Activated T-cell treated with anti-CD3 and anti-CD28 coated beads, Interleukin-2, amount 50 U/mL, for 24 hours (primary cell): ENCODE results near the gene PDCD1LG2.
"Not testable (repeated sequence)": the region's sequence is repeated elsewhere in the genome, so short reads cannot be mapped to it uniquely, and the experiment has no call there.

Experiments used
- DNase-seq: peaks from one replicate; pipeline ENCODE4 v3.0.0-alpha.2; 2020
- H3K27ac Mint-ChIP-seq: 2 replicates; pipeline ENCODE4 v1.8.0; 2020; ENCODE audit warnings: mild to moderate bottlenecking, mixed read lengths
- H3K27me3 Mint-ChIP-seq: 2 replicates; pipeline ENCODE4 v1.8.0; 2020; ENCODE audit warnings: mixed read lengths
- H3K36me3 Mint-ChIP-seq: 2 replicates; pipeline ENCODE4 v1.8.0; 2020; ENCODE audit warnings: low read depth, mixed read lengths
- H3K4me1 Mint-ChIP-seq: 2 replicates; pipeline ENCODE4 v1.8.0; 2020; ENCODE audit warnings: low read depth, mixed read lengths
- H3K4me3 Mint-ChIP-seq: 2 replicates; pipeline ENCODE4 v1.8.0; 2020; ENCODE audit warnings: mild to moderate bottlenecking, moderate library complexity, mixed read lengths
- H3K9me3 Mint-ChIP-seq: 2 replicates; pipeline ENCODE4 v1.8.0; 2020; ENCODE audit warnings: mixed read lengths

PDCD1LG2 gene

GRCh38 chr9:5579881-5580280 lies 69.5 kb downstream of the PDCD1LG2 start:
- Mint-ChIP-seq H3K27ac (no peak overlapping the region), H3K27me3 (no peaks in the 10 kb centered on the region), H3K9me3 (peaks cover 4% of the 10 kb centered on the region), H3K4me3 (no peak overlapping the region), H3K4me1 (peaks cover 53% of the 10 kb centered on the region), H3K36me3 (no peaks in the 10 kb centered on the region)
- no peak for DNase-seq

- H3K27ac Mint-ChIP-seq: no peak overlapping the region
- no peaks in the 10 kb centered on the region for H3K27me3 Mint-ChIP-seq
- no peaks in the 10 kb centered on the region for H3K36me3 Mint-ChIP-seq
- H3K9me3 Mint-ChIP-seq: peaks cover 4% of the 10 kb centered on the region
- peaks cover 57% of the 10 kb centered on the region for H3K4me1 Mint-ChIP-seq
- no peak for DNase-seq
- H3K4me3 Mint-ChIP-seq: no peak overlapping the region
These were observed 70.3 kb downstream of the PDCD1LG2 start for GRCh38 chr9:5580650-5581049.

GRCh38 chr9:5581706-5582105 lies 71.4 kb downstream of the PDCD1LG2 start:
- H3K36me3 Mint-ChIP-seq, H3K4me3 Mint-ChIP-seq, H3K9me3 Mint-ChIP-seq, DNase-seq, H3K27me3 Mint-ChIP-seq, H3K27ac Mint-ChIP-seq: not testable (repeated sequence)
- H3K4me1 Mint-ChIP-seq: peaks cover 68% of the 10 kb centered on the region

- no peak overlapping the region for H3K4me3 Mint-ChIP-seq
- H3K27ac Mint-ChIP-seq: peak overlapping the region; percentile 91
- H3K4me1 Mint-ChIP-seq: peaks cover 72% of the 10 kb centered on the region
- H3K27me3 Mint-ChIP-seq: no peaks in the 10 kb centered on the region
- H3K9me3 Mint-ChIP-seq: peaks cover 4% of the 10 kb centered on the region
- DNase-seq: no peak
- no peaks in the 10 kb centered on the region for H3K36me3 Mint-ChIP-seq
These were observed 72.5 kb downstream of the PDCD1LG2 start for GRCh38 chr9:5582835-5583195.

- Mint-ChIP-seq H3K27ac (peak overlapping the region; percentile 93), H3K27me3 (no peaks in the 10 kb centered on the region), H3K4me3 (peak overlapping the region; percentile 21), H3K36me3 (no peaks in the 10 kb centered on the region), H3K4me1 (peaks cover 54% of the 10 kb centered on the region), H3K9me3 (peaks cover 4% of the 10 kb centered on the region)
- DNase-seq: no peak
These were observed 76.1 kb downstream of the PDCD1LG2 start for GRCh38 chr9:5586391-5586802.

- H3K9me3 Mint-ChIP-seq: no peaks in the 10 kb centered on the region
- peak overlapping the region; percentile 93 for H3K27ac Mint-ChIP-seq
- peak; percentile 50 for DNase-seq
- H3K27me3 Mint-ChIP-seq: no peaks in the 10 kb centered on the region
- H3K4me1 Mint-ChIP-seq: peaks cover 50% of the 10 kb centered on the region
- no peaks in the 10 kb centered on the region for H3K36me3 Mint-ChIP-seq
- H3K4me3 Mint-ChIP-seq: peak overlapping the region; percentile 13
These were observed 76.7 kb downstream of the PDCD1LG2 start for GRCh38 chr9:5587024-5587423.

- no peak overlapping the region for H3K27ac Mint-ChIP-seq
- no peaks in the 10 kb centered on the region for H3K27me3 Mint-ChIP-seq
- H3K4me3 Mint-ChIP-seq: no peak overlapping the region
- no peak for DNase-seq
- H3K36me3 Mint-ChIP-seq: no peaks in the 10 kb centered on the region
- no peaks in the 10 kb centered on the region for H3K9me3 Mint-ChIP-seq
- H3K4me1 Mint-ChIP-seq: peaks cover 28% of the 10 kb centered on the region
These were observed 81.9 kb downstream of the PDCD1LG2 start for GRCh38 chr9:5592231-5592630.

- Mint-ChIP-seq H3K36me3 (no peaks in the 10 kb centered on the region), H3K9me3 (no peaks in the 10 kb centered on the region), H3K4me3 (no peak overlapping the region), H3K27ac (no peak overlapping the region), H3K4me1 (peaks cover 23% of the 10 kb centered on the region), H3K27me3 (no peaks in the 10 kb centered on the region)
- DNase-seq: no peak
These were observed 82.6 kb downstream of the PDCD1LG2 start for GRCh38 chr9:5592904-5593303.

GRCh38 chr9:5593904-5594303 lies 83.6 kb downstream of the PDCD1LG2 start:
- no peak overlapping the region for H3K27ac Mint-ChIP-seq
- no peaks in the 10 kb centered on the region for H3K36me3 Mint-ChIP-seq
- no peak for DNase-seq
- H3K9me3 Mint-ChIP-seq: no peaks in the 10 kb centered on the region
- peaks cover 20% of the 10 kb centered on the region for H3K4me1 Mint-ChIP-seq
- H3K27me3 Mint-ChIP-seq: no peaks in the 10 kb centered on the region
- no peak overlapping the region for H3K4me3 Mint-ChIP-seq

- Mint-ChIP-seq H3K9me3 (no peaks in the 10 kb centered on the region), H3K4me3 (no peak overlapping the region), H3K4me1 (peaks cover 21% of the 10 kb centered on the region), H3K27me3 (no peaks in the 10 kb centered on the region), H3K36me3 (no peaks in the 10 kb centered on the region), H3K27ac (no peak overlapping the region)
- DNase-seq: no peak
These were observed 85.8 kb downstream of the PDCD1LG2 start for GRCh38 chr9:5596173-5596572.

GRCh38 chr9:5608298-5609225 lies 98.2 kb downstream of the PDCD1LG2 start:
- Mint-ChIP-seq H3K4me3 (peak overlapping the region; percentile 60), H3K9me3 (no peaks in the 10 kb centered on the region), H3K36me3 (no peaks in the 10 kb centered on the region), H3K27ac (peak overlapping the region; percentile 83), H3K27me3 (no peaks in the 10 kb centered on the region), H3K4me1 (peaks cover 23% of the 10 kb centered on the region)
- no peak for DNase-seq

- no peak overlapping the region for H3K27ac Mint-ChIP-seq
- peak overlapping the region; percentile 60 for H3K4me3 Mint-ChIP-seq
- H3K4me1 Mint-ChIP-seq: peaks cover 26% of the 10 kb centered on the region
- H3K36me3 Mint-ChIP-seq: no peaks in the 10 kb centered on the region
- no peaks in the 10 kb centered on the region for H3K9me3 Mint-ChIP-seq
- no peak for DNase-seq
- H3K27me3 Mint-ChIP-seq: no peaks in the 10 kb centered on the region
These were observed 98.9 kb downstream of the PDCD1LG2 start for GRCh38 chr9:5609226-5609596.

GRCh38 chr9:5610491-5610890 lies 100.2 kb downstream of the PDCD1LG2 start:
- no peaks in the 10 kb centered on the region for H3K27me3 Mint-ChIP-seq
- H3K27ac Mint-ChIP-seq: no peak overlapping the region
- no peak overlapping the region for H3K4me3 Mint-ChIP-seq
- H3K4me1 Mint-ChIP-seq: peaks cover 30% of the 10 kb centered on the region
- DNase-seq: no peak
- H3K9me3 Mint-ChIP-seq: no peaks in the 10 kb centered on the region
- no peaks in the 10 kb centered on the region for H3K36me3 Mint-ChIP-seq

- no peaks in the 10 kb centered on the region for H3K27me3 Mint-ChIP-seq
- H3K36me3 Mint-ChIP-seq: no peaks in the 10 kb centered on the region
- H3K4me3 Mint-ChIP-seq: no peak overlapping the region
- H3K27ac Mint-ChIP-seq: no peak overlapping the region
- H3K4me1 Mint-ChIP-seq: peaks cover 35% of the 10 kb centered on the region
- DNase-seq: no peak
- no peaks in the 10 kb centered on the region for H3K9me3 Mint-ChIP-seq
These were observed 101.2 kb downstream of the PDCD1LG2 start for GRCh38 chr9:5611321-5612184.

- Mint-ChIP-seq H3K9me3 (no peaks in the 10 kb centered on the region), H3K27me3 (no peaks in the 10 kb centered on the region), H3K4me1 (peaks cover 36% of the 10 kb centered on the region), H3K36me3 (no peaks in the 10 kb centered on the region), H3K4me3 (no peak overlapping the region), H3K27ac (no peak overlapping the region)
- DNase-seq: no peak
These were observed 101.8 kb downstream of the PDCD1LG2 start for GRCh38 chr9:5612185-5612530.
